Testis (tissue), 2 donors: ENCODE results near the gene LPIN3.

ENCODE experiments used
- POLR2A ChIP-seq: fragments of 450-650 bp; IDR thresholded peaks from one replicate; pipeline ENCODE4 v1.6.1; 2017; ENCODE audit warnings: antibody characterized with exemption, mild to moderate bottlenecking, moderate library complexity
- TF ChIP-seq, protein P1 (sequence below), 3 experiments: fragments of 450-650 bp in 2 of 3; fragments of 200-600 bp in 1 of 3; sonication (generic) in 1 of 3; IDR thresholded peaks; one replicate each; pipeline ENCODE4 v1.5.1; 2016 to 2019; ENCODE audit warnings: antibody characterized with exemption in 3 of 3, mild to moderate bottlenecking in 2 of 3, moderate library complexity in 1 of 3

- TF ChIP-seq, protein P1, sequence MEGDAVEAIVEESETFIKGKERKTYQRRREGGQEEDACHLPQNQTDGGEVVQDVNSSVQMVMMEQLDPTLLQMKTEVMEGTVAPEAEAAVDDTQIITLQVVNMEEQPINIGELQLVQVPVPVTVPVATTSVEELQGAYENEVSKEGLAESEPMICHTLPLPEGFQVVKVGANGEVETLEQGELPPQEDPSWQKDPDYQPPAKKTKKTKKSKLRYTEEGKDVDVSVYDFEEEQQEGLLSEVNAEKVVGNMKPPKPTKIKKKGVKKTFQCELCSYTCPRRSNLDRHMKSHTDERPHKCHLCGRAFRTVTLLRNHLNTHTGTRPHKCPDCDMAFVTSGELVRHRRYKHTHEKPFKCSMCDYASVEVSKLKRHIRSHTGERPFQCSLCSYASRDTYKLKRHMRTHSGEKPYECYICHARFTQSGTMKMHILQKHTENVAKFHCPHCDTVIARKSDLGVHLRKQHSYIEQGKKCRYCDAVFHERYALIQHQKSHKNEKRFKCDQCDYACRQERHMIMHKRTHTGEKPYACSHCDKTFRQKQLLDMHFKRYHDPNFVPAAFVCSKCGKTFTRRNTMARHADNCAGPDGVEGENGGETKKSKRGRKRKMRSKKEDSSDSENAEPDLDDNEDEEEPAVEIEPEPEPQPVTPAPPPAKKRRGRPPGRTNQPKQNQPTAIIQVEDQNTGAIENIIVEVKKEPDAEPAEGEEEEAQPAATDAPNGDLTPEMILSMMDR (IDR thresholded peaks at IDR 0.05) = no peak
- TF ChIP-seq POLR2A = no peak
These were observed 12.0 kb downstream of the LPIN3 start for GRCh38 chr20:41352666-41353065.
